Mesenchymal stem cell (in vitro differentiated cells and primary cell): ENCODE data around the gene WDR81.
A peak's percentile ranks its signal among the peaks of the same experiment; 100 is the strongest.

Experiments used
- DNase-seq: peaks from one replicate; pipeline ENCODE4 v3.0.0-alpha.2; 2013
- H2AFZ ChIP-seq: one replicate; pipeline ENCODE4 v1.6.1; 2013; ENCODE audit warnings: low read depth, mild to moderate bottlenecking, control low read depth, inconsistent platforms, low read length, moderate library complexity
- H2AK5ac ChIP-seq: 2 replicates; pipeline ENCODE4 v1.6.1; 2013; ENCODE audit warnings: low read length, moderate library complexity, mild to moderate bottlenecking, inconsistent platforms; ENCODE audit not compliant: severe bottlenecking
- H2BK120ac ChIP-seq: one replicate; pipeline ENCODE4 v1.6.1; 2013; ENCODE audit warnings: low read depth, mild to moderate bottlenecking, inconsistent platforms, low read length, moderate library complexity
- H2BK12ac ChIP-seq, 2 experiments: one replicate each; pipeline ENCODE4 v1.6.1; 2013; ENCODE audit warnings: inconsistent platforms in 2 of 2, low read length in 2 of 2, mild to moderate bottlenecking in 2 of 2, moderate library complexity in 2 of 2, control low read depth in 1 of 2
- H2BK15ac ChIP-seq: one replicate; pipeline ENCODE4 v1.6.1; 2013; ENCODE audit warnings: mild to moderate bottlenecking, low read depth, inconsistent platforms; ENCODE audit not compliant: poor library complexity, severe bottlenecking
- H2BK5ac ChIP-seq: 2 replicates; pipeline ENCODE4 v1.6.1; 2013; ENCODE audit warnings: low read depth, mild to moderate bottlenecking, low read length, control low read depth, inconsistent platforms; ENCODE audit not compliant: poor library complexity, severe bottlenecking
- H3K14ac ChIP-seq, 2 experiments: one replicate each; pipeline ENCODE4 v1.6.1; 2013; ENCODE audit warnings: inconsistent platforms in 2 of 2, low read length in 2 of 2, control low read depth in 1 of 2, mild to moderate bottlenecking in 1 of 2, moderate library complexity in 1 of 2
- H3K18ac ChIP-seq, 2 experiments: one replicate each; pipeline ENCODE4 v1.6.1; 2013; ENCODE audit warnings: inconsistent platforms in 2 of 2, low read length in 2 of 2, control low read depth in 1 of 2, low read depth in 1 of 2, mild to moderate bottlenecking in 1 of 2
- H3K23ac ChIP-seq, 2 experiments: one replicate each; pipeline ENCODE4 v1.6.1; 2013; ENCODE audit warnings: inconsistent platforms in 2 of 2, low read length in 2 of 2, mild to moderate bottlenecking in 2 of 2, moderate library complexity in 2 of 2, control low read depth in 1 of 2
- H3K27ac ChIP-seq: 2 replicates; pipeline ENCODE4 v1.5.1; 2013; ENCODE audit warnings: mild to moderate bottlenecking, moderate library complexity, low read length, control low read depth, inconsistent platforms; ENCODE audit not compliant: poor library complexity, severe bottlenecking
- H3K27me3 ChIP-seq, 2 experiments: 2 replicates each; pipeline versions ENCODE4 v1.6.1 to v1.7.0; 2013; ENCODE audit warnings: low read length in 2 of 2, mild to moderate bottlenecking in 2 of 2, moderate library complexity in 2 of 2, control low read depth in 1 of 2, inconsistent platforms in 1 of 2; ENCODE audit not compliant: control insufficient read depth in 1 of 2, insufficient read depth in 1 of 2
- H3K36me3 ChIP-seq, 2 experiments: 2 replicates each; pipeline versions ENCODE4 v1.6.1 to v1.7.0; 2013; ENCODE audit warnings: low read length in 2 of 2, control low read depth in 1 of 2, inconsistent platforms in 1 of 2, low read depth in 1 of 2, mild to moderate bottlenecking in 1 of 2; ENCODE audit not compliant: insufficient read depth in 2 of 2, control insufficient read depth in 1 of 2
- H3K4ac ChIP-seq, 2 experiments: one replicate each; pipeline ENCODE4 v1.6.1; 2013; ENCODE audit warnings: inconsistent platforms in 2 of 2, low read length in 2 of 2, mild to moderate bottlenecking in 2 of 2, moderate library complexity in 2 of 2, control low read depth in 1 of 2, low read depth in 1 of 2
- H3K4me1 ChIP-seq: 2 replicates; pipeline ENCODE4 v1.6.1; 2013; ENCODE audit warnings: low read depth, low read length, control low read depth; ENCODE audit not compliant: control insufficient read depth, insufficient read depth
- H3K4me2 ChIP-seq: 2 replicates; pipeline ENCODE4 v1.6.1; 2013; ENCODE audit warnings: low read length, mild to moderate bottlenecking, inconsistent platforms; ENCODE audit not compliant: poor library complexity, severe bottlenecking
- H3K4me3 ChIP-seq, 2 experiments: 2 replicates each; pipeline versions ENCODE4 v1.5.1 to v1.7.0; 2013; ENCODE audit warnings: low read length in 2 of 2, mild to moderate bottlenecking in 2 of 2, control low read depth in 1 of 2, low read depth in 1 of 2; ENCODE audit not compliant: insufficient read depth in 1 of 2
- H3K79me1 ChIP-seq: replicated peaks from 2 replicates; pipeline ENCODE4 v1.6.1; 2013; ENCODE audit warnings: mild to moderate bottlenecking, control low read depth, low read length, inconsistent platforms; ENCODE audit not compliant: poor library complexity, severe bottlenecking
- H3K9ac ChIP-seq: 2 replicates; pipeline ENCODE4 v1.7.0; 2013; ENCODE audit warnings: mild to moderate bottlenecking, low read length, moderate library complexity
- H3K9me3 ChIP-seq: 2 replicates; pipeline ENCODE4 v1.7.0; 2013; ENCODE audit warnings: mild to moderate bottlenecking, low read length; ENCODE audit not compliant: control insufficient read depth
- H4K8ac ChIP-seq: one replicate; pipeline ENCODE4 v1.6.1; 2013; ENCODE audit warnings: inconsistent platforms, mild to moderate bottlenecking, low read length, moderate library complexity
- H4K91ac ChIP-seq: one replicate; pipeline ENCODE4 v1.6.1; 2013; ENCODE audit warnings: mild to moderate bottlenecking, low read length, inconsistent platforms
- WGBS: methylation state at CpG from one replicate; pipeline ENCODE4 v1.1.7; 2013; ENCODE audit warnings: mixed read lengths; 5-methylcytosine and 5-hydroxymethylcytosine counted together

Gene WDR81

DNA sequence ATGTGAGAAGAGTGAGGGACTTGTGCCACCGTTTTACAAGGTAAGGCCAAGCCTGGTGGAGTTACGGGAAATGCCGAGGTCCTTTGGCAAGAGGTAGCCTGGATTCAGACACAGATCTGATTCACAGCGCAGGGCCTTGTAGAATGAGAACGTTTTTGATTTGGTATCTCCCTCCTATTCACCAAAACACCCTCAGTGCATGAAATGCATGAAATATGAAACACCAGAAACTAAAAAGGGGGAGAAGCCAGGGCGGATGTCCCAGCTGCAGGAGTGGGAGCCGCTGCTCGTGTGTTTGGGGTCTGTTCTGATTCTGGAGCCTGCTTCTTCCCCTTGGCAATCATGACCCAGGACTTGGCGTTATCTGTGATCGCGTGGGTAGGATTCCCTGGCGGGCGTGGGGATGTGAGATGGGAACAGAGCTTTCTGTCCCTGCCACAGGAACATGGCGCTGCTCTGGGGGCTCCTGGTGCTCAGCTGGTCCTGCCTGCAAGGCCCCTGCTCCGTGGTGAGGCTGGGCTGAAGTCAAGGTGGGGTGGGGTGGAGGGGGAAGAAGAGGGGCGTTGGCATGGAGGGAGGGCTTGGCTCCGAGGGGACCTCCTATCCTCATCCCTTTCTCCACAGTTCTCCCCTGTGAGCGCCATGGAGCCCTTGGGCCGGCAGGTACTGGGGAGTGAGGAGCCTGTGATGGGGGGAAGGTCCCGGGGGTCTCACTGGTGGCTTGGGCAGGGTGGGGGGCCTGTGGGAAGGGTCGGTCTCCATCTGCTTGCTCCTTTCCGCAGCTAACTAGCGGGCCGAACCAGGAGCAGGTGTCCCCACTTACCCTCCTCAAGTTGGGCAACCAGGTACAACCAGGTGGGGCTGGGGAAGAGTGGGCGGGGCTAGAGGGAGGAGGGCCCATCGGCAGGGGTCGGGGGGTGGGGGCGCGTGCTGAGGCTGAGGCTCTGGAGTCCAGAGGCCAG, 20.3 kb downstream of the WDR81 start:
- H3K14ac ChIP-seq = no peak overlapping the region
- peaks cover 0 to 5% of the 10 kb centered on the region in 2 experiments for H3K36me3 ChIP-seq
- 88% methylated on average over 26 of the region's 29 CpGs for WGBS
- no peak overlapping the region for H2BK5ac ChIP-seq
- no peak for DNase-seq
- H3K27me3 ChIP-seq = peaks cover 0 to 5% of the 10 kb centered on the region in 2 experiments
- peaks cover 14% of the 10 kb centered on the region for H3K4me1 ChIP-seq
- H3K4me2 ChIP-seq = no peak overlapping the region
- no peak overlapping the region for H4K91ac ChIP-seq
- H3K27ac ChIP-seq = no peak overlapping the region
- no peaks in the 10 kb centered on the region for H3K9me3 ChIP-seq
- no peaks in the 10 kb centered on the region for H3K79me1 ChIP-seq
- peak overlapping the region; percentile 9 for H3K9ac ChIP-seq
- H3K18ac ChIP-seq = no peak overlapping the region
- no peak overlapping the region for H2BK15ac ChIP-seq
- H2BK120ac ChIP-seq = no peak overlapping the region
- peak overlapping the region in 1 of 2 experiments; percentile 19 for H3K4me3 ChIP-seq
- no peak overlapping the region for H2AFZ ChIP-seq
- H3K23ac ChIP-seq = no peak overlapping the region
- no peak overlapping the region for H3K4ac ChIP-seq
- H2AK5ac ChIP-seq = no peak overlapping the region
- H2BK12ac ChIP-seq = no peak overlapping the region
- H4K8ac ChIP-seq = no peak overlapping the region

DNA sequence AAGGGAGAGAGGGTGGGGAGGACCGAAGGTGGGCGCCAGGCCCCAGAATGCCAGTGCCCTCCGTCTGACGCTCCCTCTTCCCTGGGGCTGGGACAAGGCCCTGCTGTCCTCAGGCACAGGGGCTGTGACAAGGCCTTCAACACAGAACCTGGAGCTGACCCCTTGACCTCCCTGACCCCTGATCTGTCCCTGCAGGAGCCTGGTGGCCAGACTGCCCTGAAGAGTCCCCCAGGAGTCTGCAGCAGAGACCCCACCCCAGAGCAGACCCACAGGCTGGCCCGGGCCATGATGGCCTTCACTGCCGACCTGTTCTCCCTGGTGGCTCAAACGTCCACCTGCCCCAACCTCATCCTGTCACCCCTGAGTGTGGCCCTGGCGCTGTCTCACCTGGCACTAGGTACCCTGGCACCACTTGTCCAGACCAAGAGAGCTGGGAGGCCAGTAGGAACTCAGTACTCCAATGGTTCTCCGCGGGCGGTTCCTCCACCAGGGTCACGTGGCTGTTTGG, 21.1 kb downstream of the WDR81 start:
- Histone ChIP-seq H3K36me3 (peaks cover 0 to 5% of the 10 kb centered on the region in 2 experiments), H2BK12ac (no peak overlapping the region), H3K27me3 (peaks cover 0 to 5% of the 10 kb centered on the region in 2 experiments), H2BK120ac (no peak overlapping the region), H3K27ac (no peak overlapping the region), H3K4me2 (no peak overlapping the region), H3K18ac (no peak overlapping the region), H2BK5ac (no peak overlapping the region), H3K14ac (no peak overlapping the region), H2AK5ac (no peak overlapping the region), H3K4me3 (no peak overlapping the region), H3K4me1 (peaks cover 14% of the 10 kb centered on the region), H4K8ac (no peak overlapping the region), H3K4ac (no peak overlapping the region), H2BK15ac (peak overlapping the region; percentile 40), H2AFZ (no peak overlapping the region), H4K91ac (peak overlapping the region; percentile 34), H3K79me1 (no peaks in the 10 kb centered on the region), H3K9me3 (no peaks in the 10 kb centered on the region), H3K23ac (no peak overlapping the region), H3K9ac (no peak overlapping the region)
- no peak for DNase-seq
- 93% methylated on average over 11 of the region's 12 CpGs for WGBS

DNA sequence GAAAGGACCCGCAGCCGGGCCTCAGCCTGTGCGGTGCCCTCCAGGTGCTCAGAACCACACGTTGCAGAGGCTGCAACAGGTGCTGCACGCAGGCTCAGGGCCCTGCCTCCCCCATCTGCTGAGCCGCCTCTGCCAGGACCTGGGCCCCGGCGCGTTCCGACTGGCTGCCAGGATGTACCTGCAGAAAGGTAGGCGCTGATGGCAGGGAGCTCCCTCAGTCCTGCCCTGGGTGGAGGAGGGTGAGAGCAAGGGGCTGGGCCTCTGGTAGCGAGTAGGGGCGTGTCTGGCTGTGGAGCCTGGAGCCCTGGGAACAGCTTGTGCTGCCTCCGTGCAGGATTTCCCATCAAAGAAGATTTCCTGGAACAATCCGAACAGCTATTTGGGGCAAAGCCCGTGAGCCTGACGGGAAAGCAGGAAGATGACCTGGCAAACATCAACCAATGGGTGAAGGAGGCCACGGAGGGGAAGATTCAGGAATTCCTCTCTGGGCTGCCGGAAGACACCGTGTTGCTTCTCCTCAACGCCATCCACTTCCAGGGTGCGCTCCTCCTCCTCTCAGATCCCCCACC, 22.6 kb downstream of the WDR81 start:
- Histone ChIP-seq H2BK12ac (no peak overlapping the region), H3K23ac (no peak overlapping the region), H2AFZ (no peak overlapping the region), H2AK5ac (no peak overlapping the region), H3K27ac (no peak overlapping the region), H2BK15ac (no peak overlapping the region), H3K14ac (no peak overlapping the region), H3K4me2 (no peak overlapping the region), H2BK120ac (no peak overlapping the region), H3K27me3 (peaks cover 0 to 4% of the 10 kb centered on the region in 2 experiments), H2BK5ac (no peak overlapping the region), H4K8ac (no peak overlapping the region), H3K79me1 (no peaks in the 10 kb centered on the region), H3K4me1 (peaks cover 12% of the 10 kb centered on the region), H3K4me3 (no peak overlapping the region), H3K36me3 (peaks cover 0 to 5% of the 10 kb centered on the region in 2 experiments), H3K4ac (no peak overlapping the region), H3K9ac (no peak overlapping the region), H4K91ac (peak overlapping the region; percentile 75), H3K18ac (no peak overlapping the region), H3K9me3 (no peaks in the 10 kb centered on the region)
- no peak for DNase-seq
- 81% methylated on average over 22 of the region's 22 CpGs for WGBS

DNA sequence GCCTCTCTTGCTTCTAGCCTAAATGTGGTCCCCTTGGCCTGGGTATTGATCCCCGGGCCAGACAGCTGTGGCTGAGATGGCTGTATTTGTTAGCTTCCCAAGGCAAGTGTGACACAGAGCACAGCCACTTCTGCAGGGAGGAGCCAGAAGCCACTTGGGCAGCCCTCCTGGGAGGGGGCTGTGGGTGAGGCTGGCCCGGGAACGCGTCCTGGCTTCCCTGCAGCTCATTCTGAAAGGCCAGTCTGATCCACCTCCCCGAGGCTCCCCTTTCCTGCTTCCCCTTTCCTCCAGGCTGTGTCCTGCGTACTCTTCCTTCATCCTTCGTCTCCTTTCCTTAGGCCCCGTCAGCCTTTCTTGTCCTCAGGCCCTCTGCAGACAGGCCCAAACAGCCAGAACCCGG, 26.1 kb downstream of the WDR81 start:
- WGBS = 83% methylated on average over 9 of the region's 9 CpGs
- no peak overlapping the region for H3K9ac ChIP-seq

More for the DNA sequence above, 26.1 kb downstream of the WDR81 start:
- no peak overlapping the region for H3K27ac ChIP-seq
- no peak overlapping the region for H3K18ac ChIP-seq
- no peaks in the 10 kb centered on the region for H3K27me3 ChIP-seq
- H2BK12ac ChIP-seq = no peak overlapping the region
- H3K4me3 ChIP-seq = no peak overlapping the region
- no peak overlapping the region for H2AK5ac ChIP-seq
- H3K4me1 ChIP-seq = peaks cover 22% of the 10 kb centered on the region
- H4K91ac ChIP-seq = no peak overlapping the region
- H3K4ac ChIP-seq = no peak overlapping the region
- H4K8ac ChIP-seq = no peak overlapping the region
- no peak overlapping the region for H2BK15ac ChIP-seq
- DNase-seq = no peak
- H2BK5ac ChIP-seq = no peak overlapping the region
- H3K23ac ChIP-seq = no peak overlapping the region
- no peaks in the 10 kb centered on the region for H3K79me1 ChIP-seq
- no peaks in the 10 kb centered on the region for H3K9me3 ChIP-seq
- peaks cover 0 to 5% of the 10 kb centered on the region in 2 experiments for H3K36me3 ChIP-seq
- no peak overlapping the region for H2BK120ac ChIP-seq
- no peak overlapping the region for H3K4me2 ChIP-seq
- H2AFZ ChIP-seq = no peak overlapping the region
- H3K14ac ChIP-seq = no peak overlapping the region
